Loucy (cell line): Measurements from ENCODE around the gene STX8.

ENCODE experiments used
- EZH2phosphoT487 ChIP-seq: fragments of 200-600 bp; IDR thresholded peaks from 2 replicates; pipeline ENCODE4 v1.6.1; 2018; ENCODE audit warnings: antibody characterized with exemption, mild to moderate bottlenecking, moderate library complexity, borderline replicate concordance
- TF ChIP-seq, protein P1 (sequence below): fragments of 200-600 bp; sonication (generic); conservative IDR thresholded peaks from 2 replicates; pipeline ENCODE4 v1.5.1; 2014; ENCODE audit warnings: mild to moderate bottlenecking, antibody characterized with exemption, low read length

DNA sequence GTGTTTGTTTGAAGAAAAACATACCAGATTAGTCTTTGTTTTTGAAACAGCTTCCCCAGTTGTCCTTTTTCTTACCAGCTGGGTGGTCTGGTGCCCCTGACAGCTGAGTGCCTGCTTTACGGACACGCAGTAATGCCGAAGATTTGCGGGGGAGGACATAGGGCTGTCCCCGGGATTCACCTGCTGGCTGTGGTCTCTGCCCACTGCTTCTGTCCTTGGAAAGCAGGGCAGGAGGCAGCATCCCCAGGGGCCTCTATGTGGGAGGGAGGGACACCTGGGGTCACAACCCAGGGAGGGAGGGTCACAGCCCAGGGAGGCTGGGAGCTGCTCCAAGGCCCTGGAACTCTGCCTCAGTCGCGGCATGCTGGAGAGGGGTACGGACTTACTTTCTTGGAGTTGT is 332.6 kb downstream of the STX8 start:
- TF ChIP-seq, protein P1, sequence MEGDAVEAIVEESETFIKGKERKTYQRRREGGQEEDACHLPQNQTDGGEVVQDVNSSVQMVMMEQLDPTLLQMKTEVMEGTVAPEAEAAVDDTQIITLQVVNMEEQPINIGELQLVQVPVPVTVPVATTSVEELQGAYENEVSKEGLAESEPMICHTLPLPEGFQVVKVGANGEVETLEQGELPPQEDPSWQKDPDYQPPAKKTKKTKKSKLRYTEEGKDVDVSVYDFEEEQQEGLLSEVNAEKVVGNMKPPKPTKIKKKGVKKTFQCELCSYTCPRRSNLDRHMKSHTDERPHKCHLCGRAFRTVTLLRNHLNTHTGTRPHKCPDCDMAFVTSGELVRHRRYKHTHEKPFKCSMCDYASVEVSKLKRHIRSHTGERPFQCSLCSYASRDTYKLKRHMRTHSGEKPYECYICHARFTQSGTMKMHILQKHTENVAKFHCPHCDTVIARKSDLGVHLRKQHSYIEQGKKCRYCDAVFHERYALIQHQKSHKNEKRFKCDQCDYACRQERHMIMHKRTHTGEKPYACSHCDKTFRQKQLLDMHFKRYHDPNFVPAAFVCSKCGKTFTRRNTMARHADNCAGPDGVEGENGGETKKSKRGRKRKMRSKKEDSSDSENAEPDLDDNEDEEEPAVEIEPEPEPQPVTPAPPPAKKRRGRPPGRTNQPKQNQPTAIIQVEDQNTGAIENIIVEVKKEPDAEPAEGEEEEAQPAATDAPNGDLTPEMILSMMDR: no peak
- no peak for TF ChIP-seq EZH2phosphoT487
